PC-3 (cell line): Measurements from ENCODE around the gene TRIP6. TPM values are rescaled to one million over a fixed set of nuclear protein-coding genes. Genes with fewer than 3 reads are reported as not detected.
"Not testable (repeated sequence)": the region's sequence is repeated elsewhere in the genome, so short reads cannot be mapped to it uniquely, and the experiment has no call there.

Source experiments
- ATAC-seq: fragments of 200-7000 bp; cut with Tn5 transposase; 2 replicates; pipeline ENCODE4 v1.9.1; 2020; ENCODE audit warnings: mild to moderate bottlenecking, moderate library complexity
- BruUV-seq: library from RNA; stranded (reverse); fragments of 400-500 nt; replicated peaks from 2 replicates; lab custom pipeline; 2021; lab: Mats Ljungman, UMichigan
- CTCF ChIA-PET: fragments of 300-600 bp; sonication (Branson Sonifier 250); formaldehyde crosslinking; loops from one replicate; lab custom pipeline; 2022; ENCODE audit warnings: antibody characterized with exemption; lab: Charles Lee
- POLR2A ChIA-PET: fragments of 300-600 bp; sonication (Branson Sonifier 250); formaldehyde crosslinking; loops from one replicate; lab custom pipeline; 2022; ENCODE audit warnings: antibody characterized with exemption; ENCODE audit not compliant: unreplicated experiment; lab: Charles Lee
- DNase-seq: peaks from one replicate; pipeline ENCODE4 v3.0.0-alpha.2; 2015
- H2AFZ ChIP-seq: fragments of 300-600 bp; sonication (generic); 2 replicates; pipeline ENCODE4 v1.6.0; 2016; ENCODE audit warnings: antibody characterized with exemption, low read length
- H3F3A ChIP-seq: fragments of 300-600 bp; sonication (generic); one replicate; pipeline ENCODE4 v1.6.0; 2017; ENCODE audit warnings: antibody characterized with exemption, low read length, control low read depth, mild to moderate bottlenecking; ENCODE audit not compliant: unreplicated experiment
- H3K27ac ChIP-seq: fragments of 300-600 bp; sonication (generic); 2 replicates; pipeline ENCODE4 v1.5.1; 2016; ENCODE audit warnings: mild to moderate bottlenecking, low read length
- H3K27me3 ChIP-seq: fragments of 300-600 bp; sonication (generic); 2 replicates; pipeline ENCODE4 v1.6.1; 2016; ENCODE audit warnings: low read length, mixed read lengths
- H3K36me3 ChIP-seq: fragments of 300-600 bp; sonication (generic); 2 replicates; pipeline ENCODE4 v1.6.1; 2016; ENCODE audit warnings: low read depth, mixed run types, low read length, mixed read lengths
- H3K4me1 ChIP-seq: fragments of 300-600 bp; sonication (generic); 2 replicates; pipeline ENCODE4 v1.5.1; 2016; ENCODE audit warnings: low read length; ENCODE audit not compliant: insufficient read depth
- H3K4me2 ChIP-seq: fragments of 300-600 bp; sonication (generic); 2 replicates; pipeline ENCODE4 v1.6.0; 2016; ENCODE audit warnings: low read length
- H3K4me3 ChIP-seq: fragments of 300-600 bp; sonication (generic); 2 replicates; pipeline ENCODE4 v1.5.1; 2016; ENCODE audit warnings: mild to moderate bottlenecking, low read length, mixed read lengths
- H3K79me2 ChIP-seq: fragments of 300-600 bp; sonication (generic); 2 replicates; pipeline ENCODE4 v1.6.1; 2017; ENCODE audit warnings: low read length, mixed read lengths
- H3K9ac ChIP-seq: fragments of 300-600 bp; sonication (generic); 2 replicates; pipeline ENCODE4 v1.6.0; 2016; ENCODE audit warnings: mild to moderate bottlenecking, low read length
- H3K9me2 ChIP-seq: fragments of 300-600 bp; sonication (generic); replicated peaks from 2 replicates; pipeline ENCODE4 v1.6.1; 2016; ENCODE audit warnings: mixed run types, low read length, mixed read lengths
- H3K9me3 ChIP-seq: fragments of 300-600 bp; sonication (generic); 2 replicates; pipeline ENCODE4 v1.6.1; 2016; ENCODE audit warnings: low read length, mixed read lengths
- H4K20me1 ChIP-seq: fragments of 300-600 bp; sonication (generic); 2 replicates; pipeline ENCODE4 v1.6.1; 2016; ENCODE audit warnings: low read length, mixed read lengths
- CTCF ChIP-seq: fragments of 300-600 bp; sonication (generic); conservative IDR thresholded peaks from 2 replicates; pipeline ENCODE4 v1.5.1; 2017; ENCODE audit warnings: antibody characterized with exemption, low read depth, mild to moderate bottlenecking, low read length
- EZH2 ChIP-seq: fragments of 300-600 bp; sonication (generic); IDR thresholded peaks from one replicate; pipeline ENCODE4 v1.6.1; 2017; ENCODE audit warnings: antibody characterized with exemption, mild to moderate bottlenecking, low read length; ENCODE audit not compliant: unreplicated experiment
- EZH2phosphoT487 ChIP-seq: fragments of 300-600 bp; sonication (generic); IDR thresholded peaks from 2 replicates; pipeline ENCODE4 v1.6.1; 2018; ENCODE audit warnings: mild to moderate bottlenecking, antibody characterized with exemption, low read length, borderline replicate concordance
- intact Hi-C: fragments of 100-400 bp; cut with micrococcal nuclease; formaldehyde crosslinking; loops from 2 replicates; pipeline ENCODE4 v1.9.0; 2023
- total RNA-seq: library from RNA; depleted of rRNA; stranded (reverse); fragments of >200 nt; gene quantifications from 2 replicates; pipeline ENCODE4 v1.2.3, GENCODE V29; 2014

TRIP6 gene
- total RNA-seq, 1 experiment from 2014 or later: 11.3 TPM

GRCh38 chr7:100854146-100854895, 12.9 kb upstream of the TRIP6 start:
- BruUV-seq: no TSS peak
- POLR2A ChIA-PET: no interaction called here
- no peak overlapping the region for H3K9ac ChIP-seq

GRCh38 chr7:100854899-100855298, 12.3 kb upstream of the TRIP6 start:
- BruUV-seq, CTCF ChIA-PET: not testable (repeated sequence)
- intact Hi-C loops: loop anchor here (5.0 to 10.0 kb wide), 2 partner anchors 128 to 390 kb away; partner anchors contain the start of gene SPACDR

More at GRCh38 chr7:100854146-100854895, 12.9 kb upstream of the TRIP6 start:
- Histone ChIP-seq H3K9me2 (no peaks in the 10 kb centered on the region), H3K36me3 (no peaks in the 10 kb centered on the region), H4K20me1 (no peaks in the 10 kb centered on the region), H3K9me3 (no peaks in the 10 kb centered on the region), H2AFZ (no peak overlapping the region), H3K27me3 (no peaks in the 10 kb centered on the region), H3F3A (no peaks in the 10 kb centered on the region), H3K79me2 (peaks cover 30% of the 10 kb centered on the region), H3K27ac (no peak overlapping the region), H3K4me1 (peaks cover 12% of the 10 kb centered on the region; the same call in 1 of the 2 replicates), H3K4me3 (no peak overlapping the region), H3K4me2 (peak overlapping the region; percentile 90; the same call in 1 of the 2 replicates)
- DNase-seq (no peak), ATAC-seq (no peak)
- TF ChIP-seq EZH2phosphoT487 (no peak), CTCF (no peak), EZH2 (no peak)
- intact Hi-C loops: loop anchor here (5.0 to 10.0 kb wide), 2 partner anchors 127 to 390 kb away; partner anchors contain the start of gene SPACDR
- CTCF ChIA-PET: no interaction called here

GRCh38 chr7:100855515-100855914, 11.7 kb upstream of the TRIP6 start:
- H3K9ac ChIP-seq: no peak overlapping the region
- H2AFZ ChIP-seq: no peak overlapping the region
- no peak for ATAC-seq
- H3K4me1 ChIP-seq: peaks cover 12% of the 10 kb centered on the region; the same call in 1 of the 2 replicates
- no peak overlapping the region for H3K4me2 ChIP-seq
- no peaks in the 10 kb centered on the region for H3K27me3 ChIP-seq
- no peak overlapping the region for H3K4me3 ChIP-seq
- ChIA-PET POLR2A (no interaction called here), CTCF (no interaction called here)
- H4K20me1 ChIP-seq: no peaks in the 10 kb centered on the region
- TF ChIP-seq CTCF: no peak
- no peak for TF ChIP-seq EZH2
- TF ChIP-seq EZH2phosphoT487: no peak
- BruUV-seq: no TSS peak
- no peaks in the 10 kb centered on the region for H3F3A ChIP-seq
- H3K36me3 ChIP-seq: peaks cover 5% of the 10 kb centered on the region; the same call in 1 of the 2 replicates
- no peak overlapping the region for H3K27ac ChIP-seq
- H3K9me3 ChIP-seq: no peaks in the 10 kb centered on the region
- no peaks in the 10 kb centered on the region for H3K9me2 ChIP-seq
- intact Hi-C loops: loop anchor here (10.0 kb wide), 1 partner anchor 391 kb away; the partner anchor contains the start of gene SPACDR
- DNase-seq: no peak
- peaks cover 30% of the 10 kb centered on the region for H3K79me2 ChIP-seq

More at GRCh38 chr7:100854899-100855298, 12.3 kb upstream of the TRIP6 start:
- POLR2A ChIA-PET, H3K36me3 ChIP-seq, H3K9me2 ChIP-seq, H2AFZ ChIP-seq, H3K9ac ChIP-seq, H3K27me3 ChIP-seq, H3K9me3 ChIP-seq, DNase-seq, H4K20me1 ChIP-seq, H3K4me2 ChIP-seq, ATAC-seq, H3K4me3 ChIP-seq, H3F3A ChIP-seq, H3K27ac ChIP-seq: not testable (repeated sequence)
- Histone ChIP-seq H3K4me1 (peaks cover 12% of the 10 kb centered on the region; the same call in 1 of the 2 replicates), H3K79me2 (peaks cover 30% of the 10 kb centered on the region)
